Breast epithelium (tissue), 4 donors: ENCODE results near the gene SPATS2. TPM values are rescaled to one million over a fixed set of nuclear protein-coding genes. Genes with fewer than 3 reads are reported as not detected.
A peak's percentile ranks its signal among the peaks of the same experiment; 100 is the strongest.

Experiments used
- DNase-seq, 2 donors: peaks; one replicate each; pipeline ENCODE4 v3.0.0-alpha.2; 2019; ENCODE audit warnings: low spot score in 2 of 2
- H3K27ac ChIP-seq, 2 donors: fragments of 200-600 bp; sonication (generic) in 1 of 2; one replicate each; pipeline ENCODE4 v1.5.1; 2016 to 2019; ENCODE audit warnings: mild to moderate bottlenecking in 1 of 2
- H3K27me3 ChIP-seq, 2 donors: fragments of 200-600 bp; sonication (generic) in 1 of 2; one replicate each; pipeline versions ENCODE4 v1.5.1 to v1.6.0; 2017 to 2019; ENCODE audit warnings: control low read depth in 1 of 2, mild to moderate bottlenecking in 1 of 2
- H3K36me3 ChIP-seq: fragments of 200-600 bp; one replicate; pipeline ENCODE4 v1.5.1; 2019
- H3K4me1 ChIP-seq, 2 donors: fragments of 200-600 bp; sonication (generic); one replicate each; pipeline ENCODE4 v1.5.1; 2016 to 2019; ENCODE audit warnings: control low read depth in 1 of 2
- H3K4me3 ChIP-seq, 3 donors: fragments of 200-600 bp; sonication (generic); 1 replicate in 2 of 3; 2 replicates in 1 of 3; pipeline ENCODE4 v1.5.1; 2016 to 2019; ENCODE audit warnings: mild to moderate bottlenecking in 3 of 3, moderate library complexity in 2 of 3
- H3K9me3 ChIP-seq, 2 donors: fragments of 200-600 bp; sonication (generic) in 1 of 2; one replicate each; pipeline ENCODE4 v1.5.1; 2016 to 2019; ENCODE audit warnings: control low read depth in 1 of 2
- POLR2A ChIP-seq: fragments of 450-650 bp; IDR thresholded peaks from one replicate; pipeline ENCODE4 v1.6.1; 2016; ENCODE audit warnings: antibody characterized with exemption, mild to moderate bottlenecking, moderate library complexity
- POLR2AphosphoS5 ChIP-seq, 3 donors: sonication (generic); formaldehyde crosslinking; IDR thresholded peaks; one replicate each; pipeline ENCODE4 v1.6.1; 2017; ENCODE audit warnings: antibody characterized with exemption in 3 of 3
- intact Hi-C: fragments of 100-400 bp; cut with DNase I; formaldehyde crosslinking; loops from one replicate; pipeline ENCODE4 v1.15.1; 2023; ENCODE audit warnings: low total_unique reads
- total RNA-seq, 3 donors: library from RNA; depleted of rRNA; stranded (reverse); fragments of >200 nt; gene quantifications; one replicate each; pipeline ENCODE4 v1.1.0, GENCODE V29; 2016
- TF ChIP-seq, protein P1 (sequence below), 3 donors: fragments of 450-650 bp; IDR thresholded peaks; one replicate each; pipeline ENCODE4 v1.5.1; 2016 to 2017; ENCODE audit warnings: antibody characterized with exemption in 3 of 3, mild to moderate bottlenecking in 3 of 3, moderate library complexity in 3 of 3

The SPATS2 gene
- total RNA-seq, 3 donors from 2014 or later, result 13.8 to 24.0 (median 22.0) TPM

DNA sequence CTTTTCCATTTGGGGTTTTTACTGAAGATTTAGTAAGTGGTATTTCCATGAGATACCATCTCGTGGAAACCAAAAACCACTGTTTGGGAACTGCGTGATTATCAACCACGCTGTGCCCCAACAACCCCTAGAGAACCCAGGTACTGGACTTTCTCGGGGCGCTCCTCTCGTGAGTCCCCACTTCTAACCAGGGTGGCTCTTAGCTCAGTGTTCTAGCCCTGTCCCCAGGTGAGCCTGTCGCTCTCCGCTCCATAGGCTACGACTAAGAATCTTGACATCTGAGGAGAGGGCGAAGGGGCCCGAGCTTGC is 200.0 kb downstream of the SPATS2 start:
- Histone ChIP-seq H3K9me3 (no peaks in the 10 kb centered on the region), H3K27ac (peak overlapping the region; percentile 91 to 96), H3K27me3 (no peaks in the 10 kb centered on the region), H3K4me3 (peak overlapping the region; percentile 76 to 99 (median 87)), H3K36me3 (peaks cover 6% of the 10 kb centered on the region), H3K4me1 (peaks cover 0 to 10% of the 10 kb centered on the region in 2 donors)
- no peak for DNase-seq
- intact Hi-C loops, result no loop called here
- TF ChIP-seq POLR2A (no peak), POLR2AphosphoS5 (IDR thresholded peaks at IDR 0.05) (no peak)
- TF ChIP-seq, protein P1, sequence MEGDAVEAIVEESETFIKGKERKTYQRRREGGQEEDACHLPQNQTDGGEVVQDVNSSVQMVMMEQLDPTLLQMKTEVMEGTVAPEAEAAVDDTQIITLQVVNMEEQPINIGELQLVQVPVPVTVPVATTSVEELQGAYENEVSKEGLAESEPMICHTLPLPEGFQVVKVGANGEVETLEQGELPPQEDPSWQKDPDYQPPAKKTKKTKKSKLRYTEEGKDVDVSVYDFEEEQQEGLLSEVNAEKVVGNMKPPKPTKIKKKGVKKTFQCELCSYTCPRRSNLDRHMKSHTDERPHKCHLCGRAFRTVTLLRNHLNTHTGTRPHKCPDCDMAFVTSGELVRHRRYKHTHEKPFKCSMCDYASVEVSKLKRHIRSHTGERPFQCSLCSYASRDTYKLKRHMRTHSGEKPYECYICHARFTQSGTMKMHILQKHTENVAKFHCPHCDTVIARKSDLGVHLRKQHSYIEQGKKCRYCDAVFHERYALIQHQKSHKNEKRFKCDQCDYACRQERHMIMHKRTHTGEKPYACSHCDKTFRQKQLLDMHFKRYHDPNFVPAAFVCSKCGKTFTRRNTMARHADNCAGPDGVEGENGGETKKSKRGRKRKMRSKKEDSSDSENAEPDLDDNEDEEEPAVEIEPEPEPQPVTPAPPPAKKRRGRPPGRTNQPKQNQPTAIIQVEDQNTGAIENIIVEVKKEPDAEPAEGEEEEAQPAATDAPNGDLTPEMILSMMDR (IDR thresholded peaks at IDR 0.05), result no peak

DNA sequence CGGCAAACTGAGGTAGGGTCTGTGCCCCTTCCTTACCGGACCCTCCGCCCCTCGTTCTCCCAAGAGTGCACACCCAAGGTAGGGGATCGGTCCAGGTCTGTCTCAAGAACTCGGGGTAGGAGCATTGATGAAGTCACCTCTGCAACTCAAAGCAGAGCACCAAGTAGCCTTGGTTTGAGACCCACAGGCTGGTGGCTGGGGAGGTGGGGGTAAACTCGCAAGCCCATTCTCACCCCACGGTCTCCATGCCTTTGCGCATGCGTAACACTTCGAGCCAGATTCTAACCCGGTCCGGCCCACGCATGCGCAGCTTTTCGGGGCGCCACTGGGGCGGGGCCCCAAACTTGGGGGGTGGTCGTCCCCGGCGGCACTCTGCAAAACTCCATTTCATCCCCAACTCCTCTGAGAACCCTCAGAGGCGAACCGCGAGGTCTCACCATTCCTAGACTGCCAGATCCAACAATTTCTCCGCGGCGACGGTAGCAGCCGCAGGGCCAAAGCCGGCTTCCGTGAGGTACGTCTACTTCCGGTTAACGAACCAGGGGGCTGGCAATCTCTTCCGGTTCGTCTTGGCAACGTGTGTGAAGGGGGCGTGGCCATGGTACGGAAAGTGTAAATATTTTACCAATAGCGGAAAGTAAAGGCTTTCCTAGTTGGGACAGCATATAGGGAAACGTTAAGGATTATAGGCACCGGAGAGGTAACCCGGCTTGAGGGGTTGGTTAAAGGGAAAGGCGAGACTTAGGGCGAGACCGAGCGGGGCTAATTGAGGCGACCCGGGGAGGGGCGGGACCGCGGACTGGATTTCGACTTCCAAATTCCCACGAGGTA is 200.6 kb downstream of the SPATS2 start, which contains the start of gene MCRS1:
Gene MCRS1 (minus strand): TSS at position 532 of the 831 bp plus-strand sequence. CDS start 1,411 bp downstream, outside the sequence.
- Histone ChIP-seq H3K4me3 (peak within 1 kb of the TSS; percentile 76 to 99 (median 87)), H3K9me3 (no peaks in the 10 kb centered on the region), H3K4me1 (peaks cover 0 to 10% of the 10 kb centered on the region in 2 donors), H3K27ac (peak within 1 kb of the TSS; percentile 91 to 96), H3K27me3 (no peaks in the 10 kb centered on the region), H3K36me3 (peaks cover 4% of the 10 kb centered on the region)
- DNase-seq, result peak; percentile 78 to 84
- intact Hi-C loops, result no loop called here
- peak; percentile 91 to 96 (median 92) for TF ChIP-seq POLR2AphosphoS5 (IDR thresholded peaks at IDR 0.05)
- TF ChIP-seq, protein P1 (IDR thresholded peaks at IDR 0.05), result no peak
- peak; percentile 45 for TF ChIP-seq POLR2A

DNA sequence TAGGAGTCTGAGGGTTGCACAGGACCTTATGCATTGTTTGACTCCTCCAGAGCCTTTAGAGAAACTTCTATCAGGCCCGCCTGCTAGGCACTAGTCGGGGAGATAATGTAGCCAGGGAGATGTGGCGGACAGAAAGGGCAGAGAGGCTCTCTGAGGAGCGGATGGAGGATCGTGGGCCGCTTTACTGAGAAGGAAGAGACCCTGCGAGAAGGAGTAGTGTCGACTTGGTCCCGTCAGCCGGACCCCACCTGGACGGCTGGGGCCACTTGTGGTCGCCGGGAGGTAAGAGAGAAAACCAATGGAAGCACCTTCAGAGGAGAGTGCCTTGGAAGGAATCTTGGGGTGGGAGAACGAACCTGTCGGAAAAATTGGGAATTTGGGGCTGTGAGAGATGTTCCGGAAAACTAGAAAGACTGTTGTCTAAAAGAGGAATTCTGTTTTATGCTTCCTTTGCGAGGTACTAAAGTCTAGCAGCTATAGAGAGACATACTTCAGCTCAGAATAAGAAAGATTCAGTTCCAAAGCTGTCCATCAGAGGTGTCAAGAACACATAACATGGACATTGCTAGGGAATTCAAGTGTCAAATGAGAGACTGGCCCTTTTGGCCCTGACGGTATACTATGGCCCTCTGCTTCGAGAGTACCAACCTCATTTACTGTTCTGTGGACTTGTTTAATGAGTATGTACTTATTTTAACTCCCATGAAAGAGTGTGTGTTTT is 201.3 kb downstream of the SPATS2 start:
- H3K27me3 ChIP-seq, result no peaks in the 10 kb centered on the region
- H3K27ac ChIP-seq, result peak overlapping the region; percentile 91 to 96
- no peak for DNase-seq
- TF ChIP-seq POLR2AphosphoS5 (IDR thresholded peaks at IDR 0.05) (no peak), POLR2A (no peak)
- TF ChIP-seq, protein P1 (IDR thresholded peaks at IDR 0.05), result no peak
- H3K36me3 ChIP-seq, result no peaks in the 10 kb centered on the region
- intact Hi-C loops, result no loop called here
- H3K9me3 ChIP-seq, result no peaks in the 10 kb centered on the region
- H3K4me1 ChIP-seq, result peaks cover 0 to 10% of the 10 kb centered on the region in 2 donors
- H3K4me3 ChIP-seq, result peak overlapping the region; percentile 76 to 99 (median 87)

Other genes starting within 250 kb of the SPATS2 start
- gene TUBA1B, start 236.1 kb upstream of the SPATS2 start, total RNA-seq, result 100 to 1,000 TPM; 329 to 646 (median 567) TPM
- gene TUBA1A, start 178.4 kb upstream of the SPATS2 start, total RNA-seq, result 100 to 1,000 TPM; 133 to 215 (median 150) TPM
- gene TUBA1C, start 102.4 kb upstream of the SPATS2 start, total RNA-seq, result 100 to 1,000 TPM in 1 of 3 donors, 10 to 100 TPM in 2; 91.9 to 123 (median 97.3) TPM
- 1 to 10 TPM in 1 of 3 donors, under 1 TPM in 1, not detected in 1; 0.96 to 2.0 TPM for gene PRPH, start 72.3 kb upstream of the SPATS2 start, total RNA-seq
- gene TROAP, start 44.2 kb upstream of the SPATS2 start, total RNA-seq, result 1 to 10 TPM in 1 of 3 donors, under 1 TPM in 2; 0.29 to 1.8 (median 0.66) TPM
- under 1 TPM in 2 of 3 donors, not detected in 1; 0.33 to 0.44 TPM for gene C1QL4, start 30.3 kb upstream of the SPATS2 start, total RNA-seq
- gene DNAJC22, start 20.6 kb upstream of the SPATS2 start, total RNA-seq, result 1 to 10 TPM in 2 of 3 donors, not detected in 1; 3.6 to 5.0 TPM
- gene KCNH3, start 171.6 kb downstream of the SPATS2 start, total RNA-seq, result 1 to 10 TPM in 1 of 3 donors, under 1 TPM in 1, not detected in 1; 0.66 to 1.3 TPM
- 10 to 100 TPM; 37.6 to 52.4 (median 52.1) TPM for gene MCRS1, start 200.7 kb downstream of the SPATS2 start, total RNA-seq
- gene FAM186B, start 238.2 kb downstream of the SPATS2 start, total RNA-seq, result under 1 TPM; 0.59 to 0.98 (median 0.96) TPM